ENCODE data around the gene RASGRP1.
A peak's percentile ranks its signal among the peaks of the same experiment; 100 is the strongest.

The RASGRP1 gene

DNA sequence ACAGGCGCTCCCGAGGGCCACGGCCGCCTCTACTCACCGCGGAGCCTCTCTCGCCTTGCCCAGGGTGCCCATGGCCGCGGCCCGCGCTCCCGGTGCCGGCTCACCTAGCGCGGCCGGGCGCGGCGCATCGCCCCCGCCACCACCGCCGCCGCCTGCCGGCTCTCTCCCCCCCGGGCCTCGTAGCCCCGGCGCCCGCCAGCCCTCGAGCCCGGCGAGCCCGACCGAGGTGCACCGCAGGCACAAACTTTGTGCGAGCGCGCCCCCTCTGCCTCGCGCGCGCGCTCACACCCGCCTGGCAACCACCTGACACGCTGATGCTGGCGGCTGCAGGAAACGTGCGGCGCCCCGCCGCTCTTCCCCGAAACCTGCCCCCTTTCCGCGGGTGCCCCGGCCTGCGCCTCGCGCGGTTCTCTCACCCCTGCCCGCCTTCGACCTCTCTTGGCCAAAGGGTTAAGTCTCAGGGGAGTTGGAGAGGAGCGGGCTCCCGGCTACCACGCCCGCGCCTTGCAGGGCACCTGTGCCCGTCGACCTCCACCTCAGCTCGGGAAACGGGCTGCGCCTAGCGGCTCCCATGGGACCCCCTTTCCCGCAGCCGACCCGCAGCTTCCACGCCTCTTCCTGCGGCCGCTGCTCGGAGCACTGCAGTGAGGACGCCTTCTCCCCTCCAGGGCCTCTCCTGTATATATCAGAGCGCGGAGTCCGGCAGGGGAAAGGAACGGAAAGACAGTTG, at the start of gene RASGRP1:
Gene RASGRP1, minus strand, starts transcription at position 258 of the 730 bp plus-strand sequence. Its CDS starts 186 bp downstream, at position 72.
- no peak within 1 kb of the TSS for H3K9ac ChIP-seq (ENCODE audit: low read length)
- H3K4me1 ChIP-seq (ENCODE audit: control insufficient read depth, insufficient read depth, low read length): no peaks in the 10 kb centered on the region
- no peak within 1 kb of the TSS for H3K27ac ChIP-seq (ENCODE audit: low read depth, low read length)
- H3K27me3 ChIP-seq (ENCODE audit: control insufficient read depth, insufficient read depth, low read length): peaks cover 4% of the 10 kb centered on the region
- peak within 1 kb of the TSS; percentile 62 for H3K4me3 ChIP-seq (ENCODE audit: low read length)
- H3K36me3 ChIP-seq (ENCODE audit: control insufficient read depth, insufficient read depth, low read length): no peaks in the 10 kb centered on the region

DNA sequence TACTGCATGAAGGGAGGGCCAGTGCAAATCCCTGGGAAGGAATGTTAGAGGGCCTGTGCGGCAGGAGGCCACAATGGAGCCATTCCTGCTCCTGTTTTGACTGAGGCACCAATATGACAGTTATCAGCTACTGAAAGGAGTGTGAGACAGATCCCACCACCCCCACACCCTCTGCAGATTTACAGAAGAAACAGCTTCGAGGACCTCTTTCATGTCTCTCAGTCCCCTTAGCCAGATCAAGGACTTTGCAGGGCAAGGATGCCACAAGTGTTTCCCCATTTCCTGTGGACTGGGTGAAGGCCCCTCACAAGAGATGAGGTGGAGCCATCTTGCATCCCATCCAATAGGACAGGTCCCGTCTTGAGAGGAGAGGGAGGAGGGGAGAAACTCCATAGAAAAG, 48.5 kb upstream of the RASGRP1 start:
- Histone ChIP-seq H3K4me1 (ENCODE audit: control insufficient read depth, insufficient read depth, low read length) (no peaks in the 10 kb centered on the region), H3K9ac (ENCODE audit: low read length) (no peak overlapping the region), H3K36me3 (ENCODE audit: control insufficient read depth, insufficient read depth, low read length) (no peaks in the 10 kb centered on the region), H3K27me3 (ENCODE audit: control insufficient read depth, insufficient read depth, low read length) (no peaks in the 10 kb centered on the region), H3K4me3 (ENCODE audit: low read length) (no peak overlapping the region), H3K27ac (ENCODE audit: low read depth, low read length) (no peak overlapping the region)

DNA sequence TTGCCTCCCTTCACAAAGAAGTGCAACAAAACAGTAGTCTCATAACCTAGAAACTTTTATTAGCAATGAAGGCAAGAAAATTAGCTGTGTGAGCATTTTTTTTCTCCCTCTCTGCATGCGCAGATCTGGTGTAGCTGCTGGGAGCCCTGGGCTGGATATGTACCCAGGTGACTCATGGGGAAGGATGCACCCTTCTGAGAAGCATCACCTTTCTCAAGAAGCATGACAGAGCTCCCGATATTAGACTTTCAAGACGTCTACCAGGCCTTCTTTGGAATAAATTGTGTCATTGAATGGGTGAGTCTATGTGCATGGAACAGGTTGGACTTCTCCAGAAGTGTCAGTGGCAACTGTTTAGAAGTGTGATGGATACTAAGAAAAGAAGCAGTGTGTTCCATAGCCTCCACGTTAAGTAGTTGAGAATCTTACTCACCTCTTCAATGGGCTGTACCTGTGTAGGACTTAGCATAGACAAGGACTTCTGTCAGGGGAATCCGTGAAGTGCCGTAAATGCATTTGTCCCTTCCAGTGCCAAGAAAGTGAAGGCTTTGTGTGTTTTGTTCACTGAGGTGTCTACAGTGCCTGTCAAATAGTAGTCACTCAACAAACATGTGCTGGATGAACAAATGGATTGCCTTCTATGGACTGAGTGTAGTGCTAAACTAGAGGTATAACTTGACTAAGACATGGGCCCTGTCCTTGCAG, 47.7 kb upstream of the RASGRP1 start:
- Histone ChIP-seq H3K27me3 (ENCODE audit: control insufficient read depth, insufficient read depth, low read length) (no peaks in the 10 kb centered on the region), H3K27ac (ENCODE audit: low read depth, low read length) (no peak overlapping the region), H3K9ac (ENCODE audit: low read length) (no peak overlapping the region), H3K36me3 (ENCODE audit: control insufficient read depth, insufficient read depth, low read length) (no peaks in the 10 kb centered on the region), H3K4me3 (ENCODE audit: low read length) (no peak overlapping the region), H3K4me1 (ENCODE audit: control insufficient read depth, insufficient read depth, low read length) (no peaks in the 10 kb centered on the region)

DNA sequence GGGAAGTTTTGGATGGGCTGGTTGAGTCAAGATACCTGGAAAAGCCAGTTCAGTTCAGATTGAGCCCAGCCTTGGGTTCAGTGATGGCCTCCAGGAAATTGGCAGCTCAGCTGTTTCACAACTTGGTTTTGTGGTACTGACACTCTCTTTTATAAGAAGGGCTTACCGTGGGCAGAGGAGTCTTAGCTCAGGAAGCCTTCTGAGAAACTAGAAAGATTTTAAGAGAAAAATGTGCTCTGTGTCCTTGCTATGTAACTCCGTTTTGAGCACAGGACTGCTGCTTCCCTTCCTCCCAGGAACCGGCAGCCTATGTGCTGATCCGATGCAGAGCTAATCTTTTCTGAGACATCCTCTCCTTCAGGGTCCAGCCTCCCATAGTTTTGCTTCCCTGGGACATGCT, 46.6 kb upstream of the RASGRP1 start:
- Histone ChIP-seq H3K4me3 (ENCODE audit: low read length) (no peak overlapping the region), H3K27me3 (ENCODE audit: control insufficient read depth, insufficient read depth, low read length) (no peaks in the 10 kb centered on the region), H3K36me3 (ENCODE audit: control insufficient read depth, insufficient read depth, low read length) (no peaks in the 10 kb centered on the region), H3K9ac (ENCODE audit: low read length) (no peak overlapping the region), H3K27ac (ENCODE audit: low read depth, low read length) (no peak overlapping the region), H3K4me1 (ENCODE audit: control insufficient read depth, insufficient read depth, low read length) (no peaks in the 10 kb centered on the region)

DNA sequence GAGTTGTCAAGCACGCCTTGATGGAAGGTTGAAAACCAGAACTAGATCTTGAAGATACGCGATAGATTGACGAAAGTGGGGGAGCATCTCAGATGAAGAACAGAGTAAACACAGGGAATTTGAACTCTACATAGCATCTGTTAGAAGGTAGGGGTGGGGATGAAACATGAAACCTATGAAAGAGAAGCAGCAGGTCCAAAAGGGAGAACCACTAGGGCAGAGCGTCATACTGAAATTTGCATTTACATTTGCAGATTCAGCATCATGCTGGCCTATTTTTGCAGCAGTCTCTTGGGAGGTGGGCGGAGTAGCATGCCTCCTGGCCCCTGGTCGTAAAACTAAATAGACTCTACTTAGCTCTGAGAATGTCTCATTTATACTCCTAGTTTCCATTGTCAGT, 46.1 kb upstream of the RASGRP1 start:
- no peaks in the 10 kb centered on the region for H3K36me3 ChIP-seq (ENCODE audit: control insufficient read depth, insufficient read depth, low read length)
- H3K4me1 ChIP-seq (ENCODE audit: control insufficient read depth, insufficient read depth, low read length): no peaks in the 10 kb centered on the region
- no peak overlapping the region for H3K27ac ChIP-seq (ENCODE audit: low read depth, low read length)

DNA sequence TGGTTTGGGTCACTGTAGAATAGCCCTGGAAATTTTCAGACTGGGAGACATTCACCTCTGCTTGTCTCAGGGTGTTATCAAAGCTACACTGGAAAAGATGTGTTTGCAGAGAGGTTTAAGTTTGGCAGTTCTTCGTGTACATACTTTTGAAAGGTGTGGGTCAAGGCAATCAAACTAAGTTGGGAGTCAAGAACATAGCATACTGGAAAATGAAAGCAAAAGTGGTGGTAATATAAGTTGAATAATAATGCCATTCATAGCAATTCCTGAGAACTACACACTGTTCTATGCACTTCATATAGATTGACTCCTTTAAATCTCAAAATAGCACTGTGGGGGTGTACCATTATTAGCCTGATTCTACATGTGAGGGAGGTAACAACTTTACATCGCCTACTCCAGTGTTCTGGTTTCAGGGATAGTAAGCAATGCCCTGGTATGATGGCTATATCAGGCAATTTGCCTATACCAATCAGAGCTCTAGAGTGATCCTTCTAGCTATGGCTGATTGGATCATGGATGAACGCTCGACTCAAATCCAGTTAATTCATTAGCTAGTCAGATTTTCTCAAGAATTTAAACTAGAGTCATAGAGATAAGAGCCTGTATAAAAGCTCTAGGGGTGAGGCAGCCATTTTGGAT, 44.6 kb upstream of the RASGRP1 start:
- Histone ChIP-seq H3K4me3 (ENCODE audit: low read length) (no peak overlapping the region), H3K9ac (ENCODE audit: low read length) (no peak overlapping the region), H3K4me1 (ENCODE audit: control insufficient read depth, insufficient read depth, low read length) (no peaks in the 10 kb centered on the region), H3K27ac (ENCODE audit: low read depth, low read length) (no peak overlapping the region), H3K36me3 (ENCODE audit: control insufficient read depth, insufficient read depth, low read length) (no peaks in the 10 kb centered on the region), H3K27me3 (ENCODE audit: control insufficient read depth, insufficient read depth, low read length) (no peaks in the 10 kb centered on the region)

More for the DNA sequence above, 46.1 kb upstream of the RASGRP1 start:
- Histone ChIP-seq H3K9ac (ENCODE audit: low read length) (no peak overlapping the region), H3K27me3 (ENCODE audit: control insufficient read depth, insufficient read depth, low read length) (no peaks in the 10 kb centered on the region), H3K4me3 (ENCODE audit: low read length) (no peak overlapping the region)

DNA sequence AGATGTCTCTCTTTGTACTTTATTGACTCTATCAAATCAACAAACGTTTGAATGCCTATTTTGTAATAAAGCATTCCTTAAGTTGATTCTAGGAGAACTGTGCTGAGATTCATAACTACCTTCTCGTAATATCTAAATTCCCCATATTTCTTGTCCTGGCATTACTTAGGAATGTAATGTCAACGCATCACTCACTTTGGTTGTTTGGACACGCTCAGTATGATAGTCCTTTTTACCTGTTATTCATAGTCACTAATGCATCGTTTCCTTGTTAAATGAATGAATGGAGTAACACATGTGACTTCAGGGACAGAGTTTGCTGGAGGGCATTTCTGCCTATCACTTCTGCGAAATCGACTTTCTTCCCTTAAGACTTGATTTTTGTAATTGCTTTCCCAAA, 44.1 kb upstream of the RASGRP1 start:
- Histone ChIP-seq H3K27ac (ENCODE audit: low read depth, low read length) (no peak overlapping the region), H3K27me3 (ENCODE audit: control insufficient read depth, insufficient read depth, low read length) (no peaks in the 10 kb centered on the region), H3K9ac (ENCODE audit: low read length) (no peak overlapping the region), H3K36me3 (ENCODE audit: control insufficient read depth, insufficient read depth, low read length) (no peaks in the 10 kb centered on the region), H3K4me1 (ENCODE audit: control insufficient read depth, insufficient read depth, low read length) (no peaks in the 10 kb centered on the region), H3K4me3 (ENCODE audit: low read length) (no peak overlapping the region)

DNA sequence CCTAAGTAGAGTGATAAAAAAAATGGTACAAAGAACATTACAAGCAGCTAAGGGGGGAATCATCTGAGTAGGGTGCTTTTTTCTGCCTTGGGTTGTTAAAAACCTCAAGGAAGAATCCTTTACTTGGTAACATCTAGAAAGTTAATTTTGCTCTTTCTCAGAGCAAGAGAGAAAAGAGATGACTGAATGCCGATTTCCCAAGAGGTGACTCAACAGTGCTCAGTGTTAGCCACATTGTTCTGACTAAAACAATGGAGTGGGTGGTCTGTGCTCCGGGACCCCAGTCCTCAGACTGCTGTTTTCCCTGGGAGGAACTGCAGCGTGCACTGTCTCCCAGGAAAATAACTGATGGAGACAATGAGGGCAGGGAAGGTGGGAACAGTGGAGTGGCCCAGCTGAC, 41.1 kb upstream of the RASGRP1 start:
- Histone ChIP-seq H3K27ac (ENCODE audit: low read depth, low read length) (no peak overlapping the region), H3K9ac (ENCODE audit: low read length) (no peak overlapping the region), H3K4me3 (ENCODE audit: low read length) (no peak overlapping the region), H3K36me3 (ENCODE audit: control insufficient read depth, insufficient read depth, low read length) (no peaks in the 10 kb centered on the region), H3K4me1 (ENCODE audit: control insufficient read depth, insufficient read depth, low read length) (no peaks in the 10 kb centered on the region), H3K27me3 (ENCODE audit: control insufficient read depth, insufficient read depth, low read length) (no peaks in the 10 kb centered on the region)

DNA sequence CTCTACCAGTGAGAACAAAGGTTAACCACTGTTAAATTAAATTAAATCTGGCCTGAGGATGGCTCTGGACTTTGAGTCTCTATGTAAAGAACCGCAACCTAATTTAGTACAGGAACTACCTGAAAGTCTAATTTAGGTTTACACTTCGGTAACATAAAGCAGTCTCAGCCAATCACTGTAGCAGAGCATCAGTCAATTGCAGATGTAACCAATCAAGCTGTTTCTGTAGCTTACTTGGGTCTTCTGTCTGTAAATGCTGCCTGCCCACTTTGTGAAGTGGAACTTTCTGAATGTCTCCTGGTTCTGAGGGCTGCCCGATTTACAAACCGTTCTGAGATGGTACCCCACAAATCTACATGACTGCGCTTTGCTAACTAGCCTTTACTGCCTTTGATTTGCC, 39.1 kb upstream of the RASGRP1 start:
- Histone ChIP-seq H3K9ac (ENCODE audit: low read length) (no peak overlapping the region), H3K4me1 (ENCODE audit: control insufficient read depth, insufficient read depth, low read length) (no peaks in the 10 kb centered on the region), H3K27ac (ENCODE audit: low read depth, low read length) (no peak overlapping the region), H3K27me3 (ENCODE audit: control insufficient read depth, insufficient read depth, low read length) (no peaks in the 10 kb centered on the region), H3K4me3 (ENCODE audit: low read length) (no peak overlapping the region), H3K36me3 (ENCODE audit: control insufficient read depth, insufficient read depth, low read length) (no peaks in the 10 kb centered on the region)

DNA sequence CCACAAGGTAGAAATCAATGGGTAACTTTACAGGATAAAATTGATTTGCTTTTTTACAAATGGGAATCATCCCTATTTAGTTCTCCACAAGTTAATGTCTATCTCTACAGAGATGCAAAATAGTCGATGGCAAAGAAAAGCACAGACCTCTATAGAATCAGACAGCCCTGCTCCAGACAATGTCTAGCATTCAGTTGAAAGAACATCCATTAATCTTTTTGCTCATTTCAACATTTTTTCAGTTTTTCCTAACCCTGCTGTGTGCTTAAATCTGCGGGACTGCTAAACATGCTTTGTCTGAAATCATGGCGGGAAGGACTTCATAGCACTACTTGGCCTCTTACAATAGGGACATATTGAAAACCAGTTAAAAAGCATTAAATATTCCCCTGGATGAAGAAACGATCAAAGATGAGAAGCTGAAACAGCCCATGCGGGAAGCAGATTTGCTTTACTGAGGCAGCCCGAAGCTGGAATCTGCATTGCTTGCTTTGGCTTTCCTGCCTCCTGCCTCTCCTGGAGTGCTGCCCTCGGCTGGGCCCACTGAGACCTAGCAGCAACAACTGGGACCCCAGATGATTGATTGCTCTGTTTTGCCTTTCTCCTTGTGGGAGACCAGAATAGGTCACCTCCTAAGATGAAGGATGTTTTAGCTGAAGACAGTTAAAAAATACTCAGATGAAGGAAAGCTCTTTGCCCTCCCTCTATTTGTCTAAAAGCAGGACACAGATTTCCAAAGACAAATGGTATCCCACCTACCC, 38.5 kb upstream of the RASGRP1 start:
- Histone ChIP-seq H3K4me1 (ENCODE audit: control insufficient read depth, insufficient read depth, low read length) (no peaks in the 10 kb centered on the region), H3K27me3 (ENCODE audit: control insufficient read depth, insufficient read depth, low read length) (no peaks in the 10 kb centered on the region), H3K27ac (ENCODE audit: low read depth, low read length) (no peak overlapping the region), H3K4me3 (ENCODE audit: low read length) (no peak overlapping the region), H3K36me3 (ENCODE audit: control insufficient read depth, insufficient read depth, low read length) (no peaks in the 10 kb centered on the region), H3K9ac (ENCODE audit: low read length) (no peak overlapping the region)

DNA sequence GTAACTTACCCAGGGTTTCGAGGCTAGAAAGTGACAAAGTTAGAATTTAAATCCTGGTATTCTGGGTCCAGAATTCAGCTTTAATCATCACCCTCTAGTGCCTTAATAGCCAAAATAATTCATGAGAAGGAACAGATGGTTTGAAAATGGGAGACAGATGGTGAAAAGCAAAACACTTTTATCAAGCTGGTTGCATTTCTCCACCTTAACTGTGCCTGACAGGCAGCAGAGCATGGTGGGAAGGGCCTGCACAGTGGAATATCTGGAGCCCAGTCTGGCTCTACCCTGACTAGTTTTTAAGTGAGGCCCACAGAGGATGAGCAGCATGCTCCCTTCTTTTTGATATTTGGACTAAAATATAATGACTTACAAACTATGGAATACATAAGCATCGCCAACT, 35.6 kb upstream of the RASGRP1 start:
- Histone ChIP-seq H3K27me3 (ENCODE audit: control insufficient read depth, insufficient read depth, low read length) (no peaks in the 10 kb centered on the region), H3K27ac (ENCODE audit: low read depth, low read length) (no peak overlapping the region), H3K4me3 (ENCODE audit: low read length) (no peak overlapping the region)

DNA sequence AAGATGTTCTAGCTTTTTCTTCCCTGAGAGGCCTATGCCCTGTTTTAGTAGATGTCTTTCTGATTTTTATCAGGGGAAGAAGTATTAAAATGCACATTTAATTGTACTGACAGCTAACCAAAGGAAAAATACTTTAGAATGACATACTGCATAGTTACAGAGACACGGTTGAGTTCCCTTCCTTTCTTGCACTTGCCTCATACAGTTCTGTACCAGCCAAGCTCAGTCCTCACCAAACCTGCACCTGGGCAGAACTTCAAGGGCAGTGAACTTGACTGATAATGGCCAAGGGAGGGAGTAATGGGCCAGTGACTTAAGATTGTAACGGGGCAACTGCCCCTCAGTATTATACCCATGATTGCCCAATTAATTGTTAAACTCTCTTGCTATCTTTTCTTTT, 34.1 kb upstream of the RASGRP1 start:
- no peak overlapping the region for H3K4me3 ChIP-seq (ENCODE audit: low read length)
- H3K4me1 ChIP-seq (ENCODE audit: control insufficient read depth, insufficient read depth, low read length): no peaks in the 10 kb centered on the region
- no peak overlapping the region for H3K9ac ChIP-seq (ENCODE audit: low read length)
- no peaks in the 10 kb centered on the region for H3K36me3 ChIP-seq (ENCODE audit: control insufficient read depth, insufficient read depth, low read length)
- H3K27me3 ChIP-seq (ENCODE audit: control insufficient read depth, insufficient read depth, low read length): no peaks in the 10 kb centered on the region
- H3K27ac ChIP-seq (ENCODE audit: low read depth, low read length): no peak overlapping the region

More for the DNA sequence above, 35.6 kb upstream of the RASGRP1 start:
- no peaks in the 10 kb centered on the region for H3K36me3 ChIP-seq (ENCODE audit: control insufficient read depth, insufficient read depth, low read length)
- no peaks in the 10 kb centered on the region for H3K4me1 ChIP-seq (ENCODE audit: control insufficient read depth, insufficient read depth, low read length)
- H3K9ac ChIP-seq (ENCODE audit: low read length): no peak overlapping the region

Data from rectal smooth muscle tissue (tissue), 1 donor.